GM21515 (cell line): Measurements from ENCODE around the gene RHOF.
"Not testable (repeated sequence)": the region's sequence is repeated elsewhere in the genome, so short reads cannot be mapped to it uniquely, and the experiment has no call there.

Experiments used
- ATAC-seq: cut with Tn5 transposase; IDR thresholded peaks from one replicate; pipeline ENCODE4 v1.9.1; 2021; ENCODE audit not compliant: unreplicated experiment

RHOF gene

DNA sequence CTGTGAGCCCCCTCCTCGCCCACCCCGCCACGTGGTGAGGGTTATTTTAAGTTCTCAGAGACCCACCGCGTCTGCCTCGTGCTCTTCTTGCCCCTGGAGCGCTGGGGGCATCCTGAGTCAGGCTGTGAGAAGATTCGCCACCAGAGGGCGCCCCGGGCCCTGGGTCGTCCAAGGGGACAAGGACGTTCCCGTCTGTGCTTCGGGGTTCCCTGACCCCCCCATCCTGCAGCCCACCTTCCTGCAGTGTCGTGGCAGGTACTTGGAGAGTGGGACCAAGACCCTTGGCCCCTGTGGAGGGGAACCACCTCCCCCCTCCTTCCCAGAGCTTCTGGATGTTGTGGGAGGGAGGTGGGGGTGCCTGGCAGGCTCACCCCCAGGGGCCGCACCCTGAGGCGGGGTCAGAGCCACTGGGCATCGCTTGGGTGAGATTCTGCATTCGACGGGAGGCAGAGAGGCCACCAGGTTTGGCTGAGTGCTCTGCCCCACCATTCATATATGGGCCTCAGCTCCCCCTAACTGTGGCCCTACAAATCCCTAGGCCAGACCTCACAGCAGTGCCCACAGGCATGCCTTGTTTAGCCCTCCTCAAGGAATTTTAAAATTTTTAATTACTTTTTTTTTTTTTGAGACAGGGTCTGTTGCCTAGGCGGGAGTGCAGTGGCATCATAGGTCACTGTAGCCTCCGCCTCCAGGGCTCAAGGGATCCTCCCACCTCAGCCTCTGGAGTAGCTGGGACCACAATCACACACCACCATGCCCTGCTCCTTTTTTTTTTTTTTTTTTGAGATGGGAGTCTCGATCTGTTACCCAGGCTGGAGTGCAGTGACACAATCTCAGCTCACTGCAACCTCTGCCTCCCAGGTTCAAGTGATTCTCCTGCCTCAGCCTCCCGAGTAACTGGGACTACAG lies 17.0 kb downstream of the RHOF start:
- ATAC-seq: no peak

GRCh38 chr12:121775501-121775900 lies 18.0 kb downstream of the RHOF start:
- no peak for ATAC-seq

DNA sequence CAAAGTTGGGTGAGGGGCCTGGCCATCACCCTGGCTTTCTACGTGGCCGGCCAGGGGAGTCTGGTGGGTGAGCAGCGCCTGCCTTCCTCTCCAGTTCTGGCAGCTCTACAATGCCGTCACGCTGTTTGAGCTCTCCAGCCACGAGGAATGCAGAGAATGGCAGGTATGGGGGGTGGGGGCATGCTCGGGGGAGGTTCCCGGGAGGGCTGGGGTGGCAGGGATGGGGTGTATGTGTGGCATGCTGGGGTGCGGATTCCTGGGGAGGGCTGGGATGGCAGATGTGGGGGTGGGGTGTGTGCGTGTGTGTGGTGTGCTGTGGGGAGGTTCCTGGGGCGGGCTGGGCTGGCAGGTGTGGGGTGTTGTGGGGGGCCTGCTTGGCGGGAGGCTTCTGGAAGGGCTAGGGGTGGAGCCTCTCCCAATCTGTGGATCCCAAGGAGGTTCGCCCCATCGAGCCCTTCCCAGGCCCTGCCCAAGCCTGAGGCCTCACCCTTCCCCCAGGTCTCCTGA lies 18.5 kb downstream of the RHOF start:
- no peak for ATAC-seq

GRCh38 chr12:121773011-121773777 lies 20.3 kb downstream of the RHOF start:
- ATAC-seq: peak; percentile 73

GRCh38 chr12:121770813-121771625 lies 22.5 kb downstream of the RHOF start:
- ATAC-seq: no peak

GRCh38 chr12:121770388-121770787 lies 23.1 kb downstream of the RHOF start:
- no peak for ATAC-seq

DNA sequence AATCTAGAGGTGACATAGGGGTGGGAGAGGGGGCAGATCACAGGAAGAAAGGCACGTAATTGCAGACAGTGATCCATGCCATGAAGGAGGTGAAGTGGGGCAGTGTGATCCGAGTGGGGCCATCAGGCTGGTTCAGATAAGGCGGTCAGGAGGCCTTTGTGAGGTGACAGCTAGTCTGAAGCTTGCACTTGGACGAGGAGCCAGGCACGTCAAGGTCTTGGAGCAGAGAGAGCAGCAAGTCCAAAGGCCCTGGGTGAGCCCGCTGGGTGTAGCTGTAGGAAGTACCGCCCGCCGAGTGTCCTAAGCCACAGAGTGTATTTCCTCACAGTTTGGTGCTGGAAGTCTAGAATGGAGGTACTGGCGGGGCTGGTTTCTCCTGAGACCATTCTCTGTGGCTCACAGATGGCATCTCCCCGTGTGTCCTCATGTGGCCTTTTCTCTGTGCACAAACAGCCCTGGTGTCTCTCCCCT lies 23.6 kb downstream of the RHOF start:
- no peak for ATAC-seq

DNA sequence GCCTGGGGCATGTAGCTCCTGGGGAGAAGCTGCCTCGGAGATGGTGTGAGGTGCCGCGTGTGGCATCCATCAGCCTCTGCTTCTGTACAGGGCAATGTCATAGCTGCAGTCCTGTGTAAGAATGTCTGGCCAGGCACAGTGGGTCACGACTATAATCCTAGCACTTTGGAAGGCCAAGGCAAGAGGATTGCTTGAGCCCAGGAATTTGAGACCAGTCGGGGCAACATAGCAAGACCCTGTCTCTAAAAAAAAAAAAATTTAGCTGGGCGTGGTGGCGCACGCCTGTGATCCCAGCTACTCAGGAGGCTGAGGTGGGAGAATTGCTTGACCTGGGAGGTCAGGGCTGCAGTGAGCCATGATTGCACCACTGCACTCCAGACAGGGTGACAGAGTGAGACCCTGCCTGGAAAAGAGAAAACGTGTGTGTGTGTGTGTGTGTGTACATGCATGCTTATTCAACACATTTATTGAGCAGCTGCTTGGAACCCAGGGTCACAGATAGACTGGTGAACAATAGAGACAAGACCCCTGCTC lies 24.1 kb downstream of the RHOF start:
- no peak for ATAC-seq

DNA sequence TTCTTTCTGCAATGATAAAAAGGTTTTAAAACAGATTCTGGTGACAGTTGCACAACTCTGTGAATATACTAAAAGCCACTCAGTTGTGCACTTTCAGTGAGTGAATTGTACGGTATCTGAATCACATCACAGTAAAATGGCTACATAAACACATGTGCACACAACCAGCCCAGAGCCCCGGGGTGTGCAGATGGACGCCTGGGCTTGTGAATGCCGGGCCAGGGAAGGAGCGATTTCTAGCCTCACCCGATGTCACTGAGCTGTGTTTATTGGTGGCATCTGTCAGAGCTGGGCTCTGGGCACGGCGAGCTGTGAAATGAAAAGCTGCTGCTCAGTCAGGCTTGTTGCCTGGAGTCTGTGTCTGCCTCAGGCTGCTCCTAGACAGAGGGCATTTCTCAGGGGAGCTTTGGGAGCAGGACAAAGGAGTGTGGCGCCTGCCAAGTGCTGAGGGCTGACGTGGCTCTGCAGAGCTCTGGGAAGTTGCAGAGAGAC lies 25.9 kb downstream of the RHOF start:
- ATAC-seq: no peak

DNA sequence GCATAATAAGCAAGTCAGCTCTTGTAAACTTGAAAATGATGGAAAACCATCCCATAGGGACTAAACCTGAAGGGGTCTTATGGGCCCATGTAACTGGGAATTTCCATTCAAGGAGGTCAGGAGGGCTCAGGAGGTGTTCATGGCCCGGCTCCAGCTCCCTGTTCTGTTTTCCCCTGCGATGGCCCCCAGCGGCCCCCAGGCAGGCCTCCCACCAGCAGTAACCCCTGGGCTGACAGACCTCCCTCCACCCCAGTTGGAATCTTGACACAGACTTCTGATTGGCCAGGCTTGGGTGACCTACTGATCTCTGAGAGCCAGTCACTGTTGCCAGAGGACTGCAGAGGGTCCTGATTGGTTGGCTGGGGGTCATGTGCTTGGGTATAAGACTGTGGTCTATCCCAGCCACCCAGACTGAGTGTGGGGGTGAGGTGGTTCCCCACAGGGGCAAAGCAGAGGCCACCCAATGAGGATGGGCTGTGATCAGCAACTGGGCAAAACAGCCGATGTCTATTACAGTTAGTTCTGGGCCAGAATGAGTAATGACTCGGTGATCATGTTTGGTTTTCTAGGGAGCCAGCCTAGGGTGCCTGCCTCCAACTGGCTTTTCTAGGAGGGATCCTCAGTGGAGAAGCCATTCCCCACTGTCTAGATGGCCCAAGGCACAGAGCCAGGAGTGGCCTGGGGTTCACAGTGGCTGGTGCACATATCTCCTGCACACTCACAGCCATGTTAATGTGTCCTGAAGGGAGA lies 27.0 kb downstream of the RHOF start:
- no peak for ATAC-seq

DNA sequence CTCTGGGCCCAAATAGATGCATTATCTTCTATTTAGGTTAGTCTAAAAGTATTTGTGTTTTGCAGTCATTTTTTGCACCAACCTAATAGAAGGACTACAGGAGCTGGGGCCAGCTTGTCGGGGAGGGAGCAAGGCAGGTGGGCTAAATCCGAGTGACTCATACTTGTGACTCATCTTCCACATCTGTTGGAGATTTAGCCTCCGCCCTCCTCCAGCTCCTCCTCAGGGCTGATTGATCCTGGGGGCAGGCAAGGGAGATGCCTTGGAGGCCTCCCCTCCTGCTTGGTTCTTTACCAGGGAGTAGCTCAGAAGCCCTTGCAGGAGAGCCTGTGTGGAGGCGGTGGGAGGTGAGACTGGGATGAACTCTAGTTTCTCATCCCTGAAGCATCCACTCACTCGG lies 27.9 kb downstream of the RHOF start:
- no peak for ATAC-seq

- no peak for ATAC-seq
Measured at GRCh38 chr12:121764808-121765207, 28.7 kb downstream of the RHOF start.

GRCh38 chr12:121762269-121762668 lies 31.2 kb downstream of the RHOF start:
- no peak for ATAC-seq

DNA sequence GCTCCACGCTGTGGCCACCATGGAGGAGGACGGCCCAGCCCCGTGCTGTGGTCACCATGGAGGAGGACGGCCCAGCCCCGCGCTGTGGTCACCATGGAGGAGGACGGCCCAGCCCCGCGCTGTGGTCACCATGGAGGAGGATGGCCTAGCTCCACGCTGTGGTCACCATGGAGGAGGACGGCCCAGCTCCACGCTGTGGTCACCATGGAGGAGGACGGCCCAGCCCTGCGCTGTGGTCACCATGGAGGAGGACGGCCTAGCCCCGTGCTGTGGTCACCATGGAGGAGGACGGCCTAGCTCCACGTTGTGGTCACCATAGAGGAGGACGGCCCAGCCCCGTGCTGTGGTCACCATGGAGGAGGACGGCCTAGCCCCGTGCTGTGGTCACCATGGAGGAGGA lies 35.0 kb downstream of the RHOF start:
- ATAC-seq: not testable (repeated sequence)

DNA sequence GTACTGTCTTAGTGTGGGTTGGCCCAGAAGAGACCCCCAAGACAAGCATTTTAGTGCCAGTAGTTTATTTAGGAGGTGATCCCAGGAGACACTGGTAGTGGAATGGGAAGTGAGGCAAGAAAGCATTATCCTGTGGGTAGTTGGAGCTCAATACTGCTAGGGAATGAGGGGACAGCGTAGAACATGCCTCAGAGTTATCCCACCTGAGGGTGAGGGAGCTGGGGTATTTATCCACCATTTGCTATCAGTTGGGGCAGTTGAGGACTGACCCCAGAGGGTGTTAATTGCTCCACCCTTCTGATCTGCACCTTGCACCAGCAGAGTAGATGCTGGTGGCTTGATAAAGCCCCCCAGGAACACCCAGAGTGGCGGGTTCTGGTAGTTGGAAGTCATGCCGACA lies 37.9 kb downstream of the RHOF start:
- no peak for ATAC-seq

- no peak for ATAC-seq
Measured at GRCh38 chr12:121754836-121755235, 38.7 kb downstream of the RHOF start.

- no peak for ATAC-seq
Measured at GRCh38 chr12:121753844-121754264, 39.6 kb downstream of the RHOF start.

DNA sequence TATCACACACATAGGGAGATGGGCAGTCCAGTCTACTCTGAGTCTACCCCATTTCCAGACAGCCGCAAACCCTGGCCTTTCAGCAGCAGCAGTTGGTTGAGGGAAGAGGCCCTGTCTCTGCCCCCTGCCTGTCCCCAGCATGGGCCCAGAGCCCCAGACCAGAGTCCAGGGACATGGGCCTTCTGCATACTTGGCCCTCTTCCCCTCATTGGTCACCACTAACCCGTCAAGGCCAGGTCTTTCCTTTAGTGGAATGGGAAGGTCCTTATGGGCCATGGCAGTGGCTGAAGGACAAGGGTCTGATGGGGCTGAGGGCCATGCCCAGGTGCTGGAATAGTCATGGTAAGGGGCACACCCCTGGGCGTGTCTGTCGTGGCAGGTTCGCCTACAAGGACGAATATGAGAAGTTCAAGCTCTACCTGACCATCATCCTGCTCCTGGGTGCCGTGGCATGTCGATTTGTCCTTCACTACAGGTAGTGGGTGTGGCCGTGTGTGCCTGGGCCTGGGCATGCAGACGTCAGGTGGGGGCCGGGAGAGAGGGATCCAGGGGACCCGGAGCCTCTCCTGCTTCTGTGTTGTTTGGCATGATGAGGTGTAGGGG lies 41.6 kb downstream of the RHOF start:
- no peak for ATAC-seq

DNA sequence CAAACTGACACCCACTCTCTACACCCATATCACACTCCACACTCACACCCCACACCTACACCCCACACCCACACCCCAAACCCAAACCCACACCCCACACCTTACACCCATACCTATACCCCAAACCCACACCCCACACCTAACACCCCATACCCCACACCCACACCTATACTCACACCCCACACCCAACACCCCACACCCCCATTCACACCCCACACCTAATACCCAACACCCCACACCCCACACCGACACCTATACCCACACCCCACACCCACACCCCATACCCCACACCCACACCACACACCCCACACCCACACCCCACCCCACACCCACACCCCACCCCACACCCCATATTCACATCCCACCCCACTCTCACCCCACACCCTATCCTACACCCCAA lies 42.5 kb downstream of the RHOF start:
- no peak for ATAC-seq
